OCI-LY7 (cell line): ENCODE data around the gene LRPAP1.

Experiments
- EZH2phosphoT487 ChIP-seq: fragments of 200-600 bp; sonication (generic); IDR thresholded peaks from 2 replicates; pipeline ENCODE4 v1.6.1; 2018; ENCODE audit warnings: low read depth, borderline replicate concordance, mild to moderate bottlenecking, mixed run types, antibody characterized with exemption, low read length, moderate library complexity, mixed read lengths
- TF ChIP-seq, protein P1 (sequence below): fragments of 200-600 bp; sonication (generic); conservative IDR thresholded peaks from 2 replicates; pipeline ENCODE4 v1.5.1; 2014; ENCODE audit warnings: mild to moderate bottlenecking, antibody characterized with exemption, low read length, moderate library complexity, mixed read lengths

DNA sequence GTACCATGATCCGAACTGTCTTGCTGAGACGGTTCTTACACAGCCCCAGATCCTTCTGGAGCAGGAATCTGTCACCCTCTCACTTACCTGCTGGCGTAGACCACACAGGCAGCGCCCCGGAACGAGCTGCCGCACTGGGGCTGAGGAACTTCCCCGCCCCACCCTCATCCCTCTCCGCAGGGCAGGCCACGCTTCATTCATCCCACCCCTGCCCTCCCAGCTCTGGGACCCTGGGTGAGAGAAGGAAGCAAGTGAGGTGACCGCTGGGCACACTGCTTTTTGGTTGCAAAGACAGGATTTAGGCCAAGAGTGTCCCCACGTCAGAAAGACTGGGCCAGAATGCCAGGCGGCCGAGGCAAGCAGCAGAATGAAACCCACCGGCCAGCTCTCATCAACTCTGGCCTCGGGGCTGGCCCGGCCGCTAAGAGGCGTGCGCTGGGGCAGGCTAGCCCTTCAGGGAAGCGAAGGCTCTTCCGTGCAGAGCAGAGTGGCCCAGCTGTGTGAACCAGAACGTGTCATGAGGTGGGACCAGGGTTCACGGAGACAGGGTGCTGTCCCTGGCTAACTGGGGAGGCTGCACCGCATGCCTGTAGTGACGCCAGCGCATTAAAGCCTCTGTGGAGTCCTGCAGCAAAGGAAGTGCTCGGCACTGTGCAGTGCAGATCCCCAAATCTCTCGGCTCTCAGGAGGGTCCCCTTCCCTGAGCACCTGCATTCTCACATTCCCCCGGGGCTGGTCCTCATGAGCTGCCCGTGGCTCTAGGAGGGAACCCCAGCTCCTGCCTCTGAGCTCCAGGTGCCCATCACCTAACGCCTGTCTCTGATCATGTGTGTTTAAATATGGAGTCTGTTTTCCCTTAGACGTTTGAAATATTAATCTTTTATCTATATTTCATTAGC, 6.4 kb downstream of the LRPAP1 start:
- TF ChIP-seq, protein P1, sequence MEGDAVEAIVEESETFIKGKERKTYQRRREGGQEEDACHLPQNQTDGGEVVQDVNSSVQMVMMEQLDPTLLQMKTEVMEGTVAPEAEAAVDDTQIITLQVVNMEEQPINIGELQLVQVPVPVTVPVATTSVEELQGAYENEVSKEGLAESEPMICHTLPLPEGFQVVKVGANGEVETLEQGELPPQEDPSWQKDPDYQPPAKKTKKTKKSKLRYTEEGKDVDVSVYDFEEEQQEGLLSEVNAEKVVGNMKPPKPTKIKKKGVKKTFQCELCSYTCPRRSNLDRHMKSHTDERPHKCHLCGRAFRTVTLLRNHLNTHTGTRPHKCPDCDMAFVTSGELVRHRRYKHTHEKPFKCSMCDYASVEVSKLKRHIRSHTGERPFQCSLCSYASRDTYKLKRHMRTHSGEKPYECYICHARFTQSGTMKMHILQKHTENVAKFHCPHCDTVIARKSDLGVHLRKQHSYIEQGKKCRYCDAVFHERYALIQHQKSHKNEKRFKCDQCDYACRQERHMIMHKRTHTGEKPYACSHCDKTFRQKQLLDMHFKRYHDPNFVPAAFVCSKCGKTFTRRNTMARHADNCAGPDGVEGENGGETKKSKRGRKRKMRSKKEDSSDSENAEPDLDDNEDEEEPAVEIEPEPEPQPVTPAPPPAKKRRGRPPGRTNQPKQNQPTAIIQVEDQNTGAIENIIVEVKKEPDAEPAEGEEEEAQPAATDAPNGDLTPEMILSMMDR = no peak
- no peak for TF ChIP-seq EZH2phosphoT487
